ENCODE data around the gene TTBK1. TPM values are rescaled to one million over a fixed set of nuclear protein-coding genes. Genes with fewer than 3 reads are reported as not detected.

TTBK1 gene
- total and polyA plus RNA-seq, 10 of the 15 experiments (the other 5 are each of a cell fraction or from before 2014, with no cell fraction given), result 0.05 to 0.27 TPM; not detected in 8

- TF ChIP-seq ETV6 (conservative IDR thresholded peaks at IDR 0.05 in 1 of 2, IDR thresholded peaks at IDR 0.05 in 1 of 2; ENCODE audit: borderline replicate concordance in 1 of 2, low read depth in 1 of 2) (no peak), WRNIP1 (IDR thresholded peaks at IDR 0.05; ENCODE audit: borderline replicate concordance, low read depth, low read length) (no peak), CREB1 (IDR thresholded peaks at IDR 0.05; ENCODE audit: low read depth) (no peak)
Observed at GRCh38 chr6:43331470-43331869, 88.2 kb downstream of the TTBK1 start (continued).

- Histone ChIP-seq H3K9me3 (replicated peaks; ENCODE audit: control insufficient read depth, insufficient read depth, low read length) (no peaks in the 10 kb centered on the region), H3K36me3 (ENCODE audit: control insufficient read depth in 2 of 2, insufficient read depth in 2 of 2, low read length in 1 of 2) (peaks cover 0 to 14% of the 10 kb centered on the region in 2 experiments; a peak in 3 of 4 replicates), H3K4me1 (ENCODE audit: control insufficient read depth, insufficient read depth, low read length) (peaks cover under 1% of the 10 kb centered on the region; the same call in 1 of the 2 replicates), H4K20me1 (ENCODE audit: control insufficient read depth, insufficient read depth) (no peaks in the 10 kb centered on the region), H2AFZ (ENCODE audit: control insufficient read depth, low read depth, low read length) (no peak overlapping the region), H3K79me2 (ENCODE audit: control insufficient read depth, insufficient read depth, low read length) (no peaks in the 10 kb centered on the region), H3K9ac (ENCODE audit: control insufficient read depth, insufficient read depth, low read length) (no peak overlapping the region), H3K4me3 (no peak overlapping the region), H3K4me2 (ENCODE audit: control insufficient read depth, insufficient read depth) (no peak overlapping the region), H3K27me3 (replicated peaks in 1 of 2; ENCODE audit: control insufficient read depth in 2 of 2, insufficient read depth in 2 of 2, low read length in 1 of 2) (no peaks in the 10 kb centered on the region), H3K27ac (ENCODE audit: control insufficient read depth, insufficient read depth) (no peak overlapping the region)
- FAIRE-seq, result no peak
- BruUV-seq (replicated peaks), result no TSS peak
- ChIA-PET SMC1A (ENCODE audit: uncharacterized antibody, unreplicated experiment) (no interaction called here), RAD21 (ENCODE audit: unreplicated experiment) (no interaction called here), CTCF (no interaction called here), POLR2A (no interaction called here)
- WGBS (ENCODE audit: insufficient coverage, insufficient replicate concordance, low lambda C conversion rate, missing lambda C conversion rate), result 48% methylated on average over 4 of the region's 4 CpGs
- no peak for DNase-seq (ENCODE audit: low read depth, low spot score)
- no peak for ATAC-seq
- in situ Hi-C loops (cut with MboI), result no loop called here
- intact Hi-C loops (cut with micrococcal nuclease; ENCODE audit: unreplicated experiment), result no loop called here
- TF ChIP-seq NR2C1 (IDR thresholded peaks at IDR 0.05) (no peak), TBL1XR1 (IDR thresholded peaks at IDR 0.05; ENCODE audit: low read depth, low read length) (no peak), STAT1 (conservative IDR thresholded peaks at IDR 0.05) (no peak), BCLAF1 (IDR thresholded peaks at IDR 0.05) (no peak), RELB (IDR thresholded peaks at IDR 0.05; ENCODE audit: low read depth) (no peak), ZZZ3 (IDR thresholded peaks at IDR 0.05; ENCODE audit: control insufficient read depth, insufficient read length, low read depth) (no peak), HDGF (IDR thresholded peaks at IDR 0.05) (no peak), IKZF1 (conservative IDR thresholded peaks at IDR 0.05) (no peak), RCOR1 (conservative IDR thresholded peaks at IDR 0.05; ENCODE audit: low read depth, low read length) (no peak), CBFB (IDR thresholded peaks at IDR 0.05; ENCODE audit: low read depth) (no peak), POU2F2 (IDR thresholded peaks at IDR 0.05; ENCODE audit: borderline replicate concordance, low read depth, low read length) (no peak), NFIC (IDR thresholded peaks at IDR 0.05; ENCODE audit: low read depth, low read length) (no peak), EED (IDR thresholded peaks at IDR 0.05; ENCODE audit: low read depth) (no peak), BACH1 (IDR thresholded peaks at IDR 0.05; ENCODE audit: borderline replicate concordance) (no peak), MYB (IDR thresholded peaks at IDR 0.05; ENCODE audit: borderline replicate concordance, low read depth, low read length) (no peak)
- TF ChIP-seq, protein P1, sequence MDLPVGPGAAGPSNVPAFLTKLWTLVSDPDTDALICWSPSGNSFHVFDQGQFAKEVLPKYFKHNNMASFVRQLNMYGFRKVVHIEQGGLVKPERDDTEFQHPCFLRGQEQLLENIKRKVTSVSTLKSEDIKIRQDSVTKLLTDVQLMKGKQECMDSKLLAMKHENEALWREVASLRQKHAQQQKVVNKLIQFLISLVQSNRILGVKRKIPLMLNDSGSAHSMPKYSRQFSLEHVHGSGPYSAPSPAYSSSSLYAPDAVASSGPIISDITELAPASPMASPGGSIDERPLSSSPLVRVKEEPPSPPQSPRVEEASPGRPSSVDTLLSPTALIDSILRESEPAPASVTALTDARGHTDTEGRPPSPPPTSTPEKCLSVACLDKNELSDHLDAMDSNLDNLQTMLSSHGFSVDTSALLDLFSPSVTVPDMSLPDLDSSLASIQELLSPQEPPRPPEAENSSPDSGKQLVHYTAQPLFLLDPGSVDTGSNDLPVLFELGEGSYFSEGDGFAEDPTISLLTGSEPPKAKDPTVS (IDR thresholded peaks at IDR 0.05; ENCODE audit: low read depth, low read length), result no peak
Observed at GRCh38 chr6:43331891-43332290, 88.6 kb downstream of the TTBK1 start.

Data from GM12878 (cell line).